ELF-1 (cell line): Measurements from ENCODE around the gene ZPR1.
A peak's percentile ranks its signal among the peaks of the same experiment; 100 is the strongest.
"Not testable (repeated sequence)": the region's sequence is repeated elsewhere in the genome, so short reads cannot be mapped to it uniquely, and the experiment has no call there.

Experiments used
- DNase-seq: peaks from one replicate; pipeline ENCODE4 v3.0.0-alpha.2; 2016; ENCODE audit warnings: low read depth, low spot score

Gene ZPR1

GRCh38 chr11:116787786-116788486 is at the start of gene ZPR1:
ZPR1 (minus strand) TSS chr11:116788023; CDS start chr11:116787990, 33 bp downstream.
- DNase-seq, result peak; percentile 67

GRCh38 chr11:116836632-116836991 is 48.8 kb upstream of the ZPR1 start:
- no peak for DNase-seq

GRCh38 chr11:116835791-116836631 is 48.2 kb upstream of the ZPR1 start:
- peak; percentile 95 for DNase-seq

GRCh38 chr11:116835042-116835772 is 47.4 kb upstream of the ZPR1 start:
- DNase-seq, result no peak

- not testable (repeated sequence) for DNase-seq
Observed at GRCh38 chr11:116834535-116835041, 46.8 kb upstream of the ZPR1 start.

- no peak for DNase-seq
Observed at GRCh38 chr11:116833816-116834534, 46.2 kb upstream of the ZPR1 start.

GRCh38 chr11:116833491-116833815 is 45.6 kb upstream of the ZPR1 start:
- DNase-seq, result no peak

- DNase-seq, result no peak
Observed at GRCh38 chr11:116832350-116833290, 44.8 kb upstream of the ZPR1 start.

GRCh38 chr11:116831790-116832349 is 44.0 kb upstream of the ZPR1 start:
- no peak for DNase-seq

- no peak for DNase-seq
Observed at GRCh38 chr11:116830184-116830912, 42.5 kb upstream of the ZPR1 start.

- DNase-seq, result no peak
Observed at GRCh38 chr11:116829525-116830183, 41.8 kb upstream of the ZPR1 start, which contains the start of gene APOC3. APOC3 (plus strand) TSS chr11:116829907; CDS start chr11:116830583, 676 bp downstream.

GRCh38 chr11:116828632-116829524 is 41.1 kb upstream of the ZPR1 start:
- no peak for DNase-seq

- no peak for DNase-seq
Observed at GRCh38 chr11:116827461-116827860, 39.6 kb upstream of the ZPR1 start.

- DNase-seq, result peak; percentile 57
Observed at GRCh38 chr11:116826751-116827431, 39.1 kb upstream of the ZPR1 start.

GRCh38 chr11:116825854-116826750 is 38.3 kb upstream of the ZPR1 start:
- DNase-seq, result no peak

GRCh38 chr11:116825434-116825833 is 37.6 kb upstream of the ZPR1 start:
- DNase-seq, result no peak
